ENCODE measurements around the gene INTS4.
"Not testable (repeated sequence)": the region's sequence is repeated elsewhere in the genome, so short reads cannot be mapped to it uniquely, and the experiment has no call there.

INTS4 gene

GRCh38 chr11:77994434-77995362 lies at the start of gene INTS4:
Gene INTS4 (minus strand): TSS chr11:77994668. CDS start chr11:77994643, 25 bp downstream.
- DNase-seq: peak; percentile 98

- no peak for DNase-seq
Observed at GRCh38 chr11:78041843-78042440, 47.5 kb upstream of the INTS4 start.

- not testable (repeated sequence) for DNase-seq
Observed at GRCh38 chr11:78041380-78041719, 46.9 kb upstream of the INTS4 start.

- DNase-seq: no peak
Observed at GRCh38 chr11:78040691-78041379, 46.4 kb upstream of the INTS4 start.

GRCh38 chr11:78039919-78040671 lies 45.6 kb upstream of the INTS4 start:
- peak; percentile 9 for DNase-seq

GRCh38 chr11:78039391-78039918 lies 45.0 kb upstream of the INTS4 start:
- DNase-seq: no peak

- DNase-seq: no peak
Observed at GRCh38 chr11:78038697-78039313, 44.3 kb upstream of the INTS4 start.

- DNase-seq: no peak
Observed at GRCh38 chr11:78037825-78038620, 43.6 kb upstream of the INTS4 start.

- DNase-seq: no peak
Observed at GRCh38 chr11:78037056-78037455, 42.6 kb upstream of the INTS4 start.

- no peak for DNase-seq
Observed at GRCh38 chr11:78036313-78036712, 41.8 kb upstream of the INTS4 start.

- DNase-seq: no peak
Observed at GRCh38 chr11:78034623-78035022, 40.2 kb upstream of the INTS4 start.

- no peak for DNase-seq
Observed at GRCh38 chr11:78033040-78033439, 38.6 kb upstream of the INTS4 start.

GRCh38 chr11:78032090-78032489 lies 37.6 kb upstream of the INTS4 start:
- DNase-seq: no peak

GRCh38 chr11:78031629-78032028 lies 37.2 kb upstream of the INTS4 start:
- no peak for DNase-seq

- DNase-seq: no peak
Observed at GRCh38 chr11:78030429-78031325, 36.2 kb upstream of the INTS4 start.

- not testable (repeated sequence) for DNase-seq
Observed at GRCh38 chr11:78028423-78028822, 34.0 kb upstream of the INTS4 start.

- no peak for DNase-seq
Observed at GRCh38 chr11:78027759-78028158, 33.3 kb upstream of the INTS4 start.

- no peak for DNase-seq
Observed at GRCh38 chr11:78025378-78025777, 30.9 kb upstream of the INTS4 start.

GRCh38 chr11:78023426-78023825 lies 29.0 kb upstream of the INTS4 start:
- DNase-seq: no peak
